Measurements from ENCODE around the gene CRIP1. TPM values are rescaled to one million over a fixed set of nuclear protein-coding genes. Genes with fewer than 3 reads are reported as not detected.
A peak's percentile ranks its signal among the peaks of the same experiment; 100 is the strongest.

Gene CRIP1
- polyA plus RNA-seq, 3 donors = 688 to 2,084 (median 1,032) TPM

DNA sequence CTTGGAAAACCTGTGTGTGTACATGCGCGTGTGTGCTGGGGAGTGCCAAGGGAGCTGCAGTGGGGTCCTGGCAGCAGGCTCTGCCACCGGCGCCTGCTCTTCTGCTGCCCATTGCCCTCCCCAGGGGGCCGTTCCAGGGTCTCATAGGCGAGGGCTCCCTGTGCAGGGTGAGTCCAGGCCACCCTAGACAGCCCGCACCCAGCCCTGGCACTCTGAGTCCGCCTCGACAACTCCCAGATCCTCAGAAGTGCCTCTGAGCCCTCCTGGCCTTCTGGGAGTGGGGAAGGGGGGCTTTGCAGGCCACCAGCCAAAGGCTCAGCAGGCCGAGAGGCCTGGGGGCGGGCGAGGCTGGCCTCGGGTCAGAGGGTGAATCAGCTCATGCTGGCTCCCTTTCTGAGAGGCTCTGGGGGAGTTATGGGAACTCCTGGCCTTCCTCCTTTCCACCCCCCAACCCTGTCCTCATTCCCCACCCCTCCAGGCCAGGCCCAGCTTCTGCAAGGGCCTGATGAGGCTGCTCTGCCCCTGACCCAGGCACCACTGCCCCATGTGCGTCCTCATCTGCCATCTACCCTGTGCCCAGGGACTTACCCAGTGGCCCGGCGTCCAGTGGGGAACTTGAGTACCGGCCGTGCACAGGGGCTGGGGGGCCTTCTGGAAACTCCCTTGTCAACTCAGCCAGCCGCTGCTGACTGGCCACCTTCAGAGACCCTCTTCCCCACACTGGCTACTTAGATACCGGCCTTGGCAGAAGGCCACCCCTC is 2.3 kb downstream of the CRIP1 start:
- H3K4me2 ChIP-seq (replicated peaks; ENCODE audit: extremely low read depth, low read length, poor library complexity, severe bottlenecking) = peak overlapping the region; percentile 82
- no peak for TF ChIP-seq CTCF (IDR thresholded peaks at IDR 0.05)
- H3K4me1 ChIP-seq (ENCODE audit: control insufficient read depth in 1 of 2, insufficient read depth in 2 of 2, low read length in 2 of 2) = peaks cover 58 to 73% of the 10 kb centered on the region in 2 donors
- H3K27ac ChIP-seq (ENCODE audit: low read depth in 1 of 2, low read length in 2 of 2) = peak overlapping the region; percentile 75 to 91
- no peak overlapping the region for H2AFZ ChIP-seq (ENCODE audit: insufficient read depth, low read depth, low read length, poor library complexity, severe bottlenecking)
- Mint-ChIP-seq H3K36me3 (peaks cover 10 to 15% of the 10 kb centered on the region in 2 donors), H3K27ac (peak overlapping the region; percentile 84 to 96 (median 92)), H3K27me3 (ENCODE audit: low read depth in 3 of 3) (peaks cover 27 to 38% (median 31%) of the 10 kb centered on the region in 3 donors), H3K4me1 (peaks cover 45% of the 10 kb centered on the region), H3K9me3 (peaks cover 0 to 5% (median 3%) of the 10 kb centered on the region in 7 donors), H3K4me3 (peak overlapping the region; percentile 80 to 90)
- intact Hi-C loops (cut with micrococcal nuclease) = loop anchor here (1.0 to 10.0 kb wide), 3 partner anchors 8 to 424 kb away; partner anchors contain the start of genes CRIP2 (in 1 of the 2) and GPR132 (in 1 of the 2)
- H4K20me1 ChIP-seq (ENCODE audit: insufficient read depth, low read length) = peaks cover 31% of the 10 kb centered on the region
- H3K36me3 ChIP-seq (replicated peaks in 1 of 2; ENCODE audit: control insufficient read depth in 1 of 2, insufficient read depth in 2 of 2, low read length in 2 of 2) = peaks cover 0 to 3% of the 10 kb centered on the region in 2 donors
- H3K4me3 ChIP-seq (replicated peaks in 1 of 3; ENCODE audit: low read depth in 2 of 3, low read length in 3 of 3) = peak overlapping the region; percentile 58 to 89 (median 61)
- H3K9me3 ChIP-seq (replicated peaks in 1 of 2; ENCODE audit: control insufficient read depth in 1 of 2, insufficient read depth in 1 of 2, low read length in 2 of 2) = no peaks in the 10 kb centered on the region
- 85% methylated on average over 11 of the region's 20 CpGs for WGBS (ENCODE audit: insufficient coverage)
- DNase-seq = peak in 2 of 3 donors; percentile 26 to 34
- peak overlapping the region; percentile 95 for H3K9ac ChIP-seq (ENCODE audit: insufficient read depth, low read length, poor library complexity, severe bottlenecking)
- H3K79me2 ChIP-seq (ENCODE audit: insufficient read depth, low read length) = peaks cover 5% of the 10 kb centered on the region
- H3K27me3 ChIP-seq (ENCODE audit: control insufficient read depth in 2 of 2, insufficient read depth in 2 of 2, low read length in 2 of 2) = peaks cover 2 to 30% of the 10 kb centered on the region in 2 donors

- Histone ChIP-seq H3K4me2 (replicated peaks; ENCODE audit: extremely low read depth, low read length, poor library complexity, severe bottlenecking) (peak overlapping the region; percentile 82), H4K20me1 (ENCODE audit: insufficient read depth, low read length) (peaks cover 31% of the 10 kb centered on the region), H3K27me3 (ENCODE audit: control insufficient read depth in 2 of 2, insufficient read depth in 2 of 2, low read length in 2 of 2) (peaks cover 2 to 23% of the 10 kb centered on the region in 2 donors), H3K4me1 (ENCODE audit: control insufficient read depth in 1 of 2, insufficient read depth in 2 of 2, low read length in 2 of 2) (peaks cover 52 to 65% of the 10 kb centered on the region in 2 donors), H2AFZ (ENCODE audit: insufficient read depth, low read depth, low read length, poor library complexity, severe bottlenecking) (peak overlapping the region; percentile 59), H3K4me3 (replicated peaks in 1 of 3; ENCODE audit: low read depth in 2 of 3, low read length in 3 of 3) (peak overlapping the region; percentile 58 to 89 (median 61)), H3K27ac (ENCODE audit: low read depth in 1 of 2, low read length in 2 of 2) (peak overlapping the region; percentile 75 to 91), H3K36me3 (replicated peaks in 1 of 2; ENCODE audit: control insufficient read depth in 1 of 2, insufficient read depth in 2 of 2, low read length in 2 of 2) (peaks cover 0 to 5% of the 10 kb centered on the region in 2 donors), H3K9ac (ENCODE audit: insufficient read depth, low read length, poor library complexity, severe bottlenecking) (peak overlapping the region; percentile 95), H3K79me2 (ENCODE audit: insufficient read depth, low read length) (peaks cover 5% of the 10 kb centered on the region), H3K9me3 (replicated peaks in 1 of 2; ENCODE audit: control insufficient read depth in 1 of 2, insufficient read depth in 1 of 2, low read length in 2 of 2) (no peaks in the 10 kb centered on the region)
- Mint-ChIP-seq H3K36me3 (peaks cover 5 to 21% of the 10 kb centered on the region in 2 donors), H3K9me3 (peaks cover 0 to 3% (median 1%) of the 10 kb centered on the region in 7 donors), H3K4me1 (peaks cover 39% of the 10 kb centered on the region), H3K27ac (peak overlapping the region; percentile 84 to 96 (median 92)), H3K27me3 (ENCODE audit: low read depth in 3 of 3) (peaks cover 22 to 31% (median 26%) of the 10 kb centered on the region in 3 donors), H3K4me3 (peak overlapping the region; percentile 80 to 90)
- peak; percentile 76 to 83 (median 83) for DNase-seq
- 4% methylated on average over 30 of the region's 44 CpGs for WGBS (ENCODE audit: insufficient coverage)
- intact Hi-C loops (cut with micrococcal nuclease) = loop anchor here (1.0 to 10.0 kb wide), 9 partner anchors 8 to 737 kb away; partner anchors contain the start of genes CRIP2 (in 1 of the 2), GPR132 (in 1 of the 2), SIVA1 (in 1 of the 2) and TEX22 (in 1 of the 2)
- peak; percentile 36 for TF ChIP-seq CTCF (IDR thresholded peaks at IDR 0.05)
Measured at GRCh38 chr14:105489542-105490266, 3.0 kb downstream of the CRIP1 start.

All from CD14-positive monocyte (primary cell).